Head of caudate nucleus (tissue), 42 donors: ENCODE data around the gene SFI1.

Experiments used
- DNase-seq, 42 donors: peaks; one replicate each; pipeline versions ENCODE4 v3.0.0 to v3.0.0-alpha.2; 2020 to 2021; ENCODE audit warnings: mixed read lengths in 7 of 42
- intact Hi-C: fragments of 100-400 bp; cut with DNase I; formaldehyde crosslinking; loops from one replicate; pipeline ENCODE4 v1.15.0; 2022

The SFI1 gene

GRCh38 chr22:31646186-31647019, 150.1 kb downstream of the SFI1 start:
- intact Hi-C loops, result no loop called here

GRCh38 chr22:31647066-31647465, 150.7 kb downstream of the SFI1 start:
- intact Hi-C loops, result no loop called here
- DNase-seq, result no peak

More at GRCh38 chr22:31646186-31647019, 150.1 kb downstream of the SFI1 start:
- peak in 4 of 42 donors; percentile 17 to 38 (median 22) for DNase-seq

GRCh38 chr22:31647523-31648320, 151.4 kb downstream of the SFI1 start:
- DNase-seq, result no peak
- intact Hi-C loops, result no loop called here

- no peak for DNase-seq
- intact Hi-C loops, result no loop called here
Observed at GRCh38 chr22:31650391-31650790, 154.1 kb downstream of the SFI1 start.

GRCh38 chr22:31651664-31652063, 155.3 kb downstream of the SFI1 start:
- intact Hi-C loops, result no loop called here
- no peak for DNase-seq

GRCh38 chr22:31652088-31652487, 155.8 kb downstream of the SFI1 start:
- intact Hi-C loops, result no loop called here
- DNase-seq, result no peak

- intact Hi-C loops, result no loop called here
Observed at GRCh38 chr22:31652911-31653684, 156.8 kb downstream of the SFI1 start.

GRCh38 chr22:31653944-31654343, 157.6 kb downstream of the SFI1 start:
- DNase-seq, result no peak
- intact Hi-C loops, result no loop called here

More at GRCh38 chr22:31652911-31653684, 156.8 kb downstream of the SFI1 start:
- no peak for DNase-seq

GRCh38 chr22:31654408-31654807, 158.1 kb downstream of the SFI1 start:
- intact Hi-C loops, result no loop called here
- no peak for DNase-seq

GRCh38 chr22:31659246-31659645, 162.9 kb downstream of the SFI1 start:
- DNase-seq, result no peak
- intact Hi-C loops, result no loop called here

- peak in 9 of 42 donors; percentile 22 to 51 (median 33) for DNase-seq
- intact Hi-C loops, result loop anchor here (10.0 kb wide), 1 partner anchor 94 kb away; the partner anchor contains the start of genes DEPDC5 and PRR14L
Observed at GRCh38 chr22:31660860-31661341, 164.6 kb downstream of the SFI1 start.

- peak; percentile 89 to 97 (median 94) for DNase-seq
- intact Hi-C loops, result loop anchor here (10.0 kb wide), 1 partner anchor 93 kb away; the partner anchor contains the start of genes DEPDC5 and PRR14L
Observed at GRCh38 chr22:31661851-31662667, 165.7 kb downstream of the SFI1 start, which contains the start of gene PISD. PISD (minus strand) TSS chr22:31662215; CDS start chr22:31662208, 7 bp downstream.

GRCh38 chr22:31662668-31663037, 166.3 kb downstream of the SFI1 start:
- intact Hi-C loops, result loop anchor here (10.0 kb wide), 1 partner anchor 92 kb away; the partner anchor contains the start of genes DEPDC5 and PRR14L

More at GRCh38 chr22:31662668-31663037, 166.3 kb downstream of the SFI1 start:
- DNase-seq, result no peak
